Measurements from ENCODE around the gene TTLL4. TPM values are rescaled to one million over a fixed set of nuclear protein-coding genes. Genes with fewer than 3 reads are reported as not detected.

Gene TTLL4
- total and polyA plus RNA-seq, 2 donors (not counting 1 experiment from before 2014, with no cell fraction given): 21.2 to 33.8 TPM

GRCh38 chr2:218671654-218672566 lies 38.7 kb upstream of the TTLL4 start, which contains the start of the genes RNF25 and STK36:
Gene RNF25, minus strand, starts transcription at chr2:218672002. Its CDS starts 32 bp downstream, at chr2:218671970.
Gene STK36, plus strand, starts transcription at chr2:218672086. Its CDS starts 744 bp downstream, at chr2:218672830.
- H3K79me2 ChIP-seq (ENCODE audit: control insufficient read depth, insufficient read depth, low read length): peaks cover 29% of the 10 kb centered on the region
- peak; percentile 95 for ATAC-seq (ENCODE audit: low read depth)
- DNase-seq: peak; percentile 85
- peak within 1 kb of the TSS; percentile 86 for H3K9ac ChIP-seq (ENCODE audit: low read length)
- TF ChIP-seq CTCF (IDR thresholded peaks at IDR 0.05) (no peak), EZH2 (IDR thresholded peaks at IDR 0.05; ENCODE audit: borderline replicate concordance, insufficient read depth, low read depth, low read length, poor library complexity, severe bottlenecking) (no peak)
- intact Hi-C loops (cut with micrococcal nuclease): loop anchor here (1.0 to 5.0 kb wide), 6 partner anchors 13 to 925 kb away; partner anchors contain the start of genes AAMP, ARPC2, BCS1L and CNOT9
- POLR2A ChIA-PET: interaction anchor here (0.6 to 2.3 kb wide), 5 partner anchors 13 to 276 kb away, joined by 3 to 19 read pairs (median 3); partner anchors contain the start of genes BCS1L and ZNF142
- H3K4me3 Mint-ChIP-seq: peak within 1 kb of the TSS; percentile 97
- H3K27me3 Mint-ChIP-seq: no peaks in the 10 kb centered on the region
- H3K27ac ChIP-seq (ENCODE audit: low read length in 2 of 2): peak within 1 kb of the TSS; percentile 8 to 84
- CTCF ChIA-PET: interaction anchor here (1.3 to 2.8 kb wide), 4 partner anchors 13 to 176 kb away, joined by 4 to 28 read pairs (median 9); partner anchors contain the start of genes BCS1L, TTLL4 and ZNF142
- H3K27me3 ChIP-seq (replicated peaks in 1 of 4; ENCODE audit: control extremely low read depth in 1 of 4, control insufficient read depth in 3 of 4, insufficient read depth in 4 of 4, low read length in 3 of 4): no peaks in the 10 kb centered on the region
- H3K4me1 ChIP-seq (ENCODE audit: control insufficient read depth in 2 of 2, insufficient read depth in 2 of 2, low read length in 2 of 2): peaks cover 14 to 15% of the 10 kb centered on the region in 2 donors
- H3K4me3 ChIP-seq (ENCODE audit: control extremely low read depth in 1 of 5, extremely low read depth in 1 of 5, insufficient read depth in 1 of 5, low read depth in 2 of 5, low read length in 4 of 5): peak within 1 kb of the TSS; percentile 66 to 96 (median 84)
- no peaks in the 10 kb centered on the region for H3K9me3 Mint-ChIP-seq (ENCODE audit: insufficient read depth)
- no peaks in the 10 kb centered on the region for H3K9me3 ChIP-seq (ENCODE audit: control extremely low read depth in 1 of 3, control insufficient read depth in 2 of 3, insufficient read depth in 1 of 3, low read length in 2 of 3)
- peak within 1 kb of the TSS; percentile 99 for H2AFZ ChIP-seq (ENCODE audit: insufficient read depth, low read depth, low read length, poor library complexity, severe bottlenecking)
- peaks cover 1 to 18% of the 10 kb centered on the region in 2 experiments for H3K36me3 ChIP-seq (replicated peaks in 1 of 2; ENCODE audit: control extremely low read depth in 1 of 2, control insufficient read depth in 1 of 2, extremely low read depth in 1 of 2, insufficient read depth in 2 of 2, low read length in 1 of 2)
- peak within 1 kb of the TSS; percentile 91 for H3K27ac Mint-ChIP-seq
- H3K4me2 ChIP-seq (replicated peaks; ENCODE audit: low read depth, low read length, poor library complexity, severe bottlenecking): peak within 1 kb of the TSS; percentile 85
- H3K4me1 Mint-ChIP-seq: peaks cover 20% of the 10 kb centered on the region
- 2% methylated on average over 43 of the region's 49 CpGs for WGBS (ENCODE audit: insufficient coverage)
- H4K20me1 ChIP-seq (ENCODE audit: control insufficient read depth, insufficient read depth, low read length, poor library complexity, severe bottlenecking): no peaks in the 10 kb centered on the region
